Thoracic aorta endothelial cell (primary cell): ENCODE results near the gene VRK2. TPM values are rescaled to one million over a fixed set of nuclear protein-coding genes. Genes with fewer than 3 reads are reported as not detected.

Experiments
- total RNA-seq: library from RNA; depleted of rRNA; stranded (reverse); fragments of >200 nt; gene quantifications from 2 replicates; pipeline ENCODE4 v1.2.3, GENCODE V29; 2012

VRK2 gene
- total RNA-seq: 72.8 and 74.1 TPM in 2 replicates

DNA sequence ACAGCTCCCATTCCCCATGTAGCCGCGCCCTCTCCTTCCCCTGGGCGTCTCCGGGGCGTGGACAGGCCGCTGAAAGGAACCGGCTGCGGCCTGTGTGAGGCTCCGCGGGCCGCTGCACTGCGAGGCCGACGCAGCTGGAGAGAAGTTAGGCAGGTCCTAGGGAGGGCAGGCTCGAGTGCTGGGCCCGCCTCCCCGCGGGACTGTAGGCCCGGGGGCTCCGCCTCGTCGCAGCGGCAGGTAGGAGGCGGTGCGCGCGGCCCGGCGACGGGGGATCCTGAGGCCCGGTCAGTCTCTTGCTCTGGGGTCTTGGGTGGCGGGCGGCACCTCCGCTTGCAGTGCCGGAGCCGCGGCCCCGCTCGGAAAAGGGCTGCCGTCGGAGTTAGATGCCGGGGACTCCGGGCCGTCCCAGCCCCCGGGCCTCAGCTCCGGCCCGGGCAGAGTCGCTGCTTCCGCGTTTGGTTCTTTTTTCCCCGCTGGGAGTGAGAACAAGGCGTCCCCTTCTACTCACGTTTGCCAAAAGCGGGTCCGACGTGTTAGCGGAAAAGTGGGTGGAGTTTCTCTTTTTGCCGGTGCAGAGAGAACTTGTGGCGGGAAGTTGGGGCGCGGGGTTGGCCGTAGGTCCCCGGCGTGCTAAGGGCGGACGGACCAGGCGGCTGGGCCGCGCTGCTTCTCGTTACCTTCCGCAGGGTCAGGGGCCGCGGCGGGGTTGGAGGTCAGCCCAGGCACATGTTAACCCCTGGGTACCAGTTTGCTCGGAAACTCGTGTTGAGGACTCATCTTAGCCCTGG is at the start of gene VRK2:
Gene VRK2 (plus strand): TSS at position 222 of the 788 bp plus-strand sequence. CDS start 2,026 bp downstream, outside the sequence.

Other genes starting within 250 kb of the VRK2 start
- 17.8 and 25.9 TPM in 2 replicates for gene FANCL, start 194.5 kb downstream of the VRK2 start, total RNA-seq